Thyroid gland (tissue), 4 donors: ENCODE data around the gene MICAL3. TPM values are rescaled to one million over a fixed set of nuclear protein-coding genes. Genes with fewer than 3 reads are reported as not detected.
"Not testable (repeated sequence)": the region's sequence is repeated elsewhere in the genome, so short reads cannot be mapped to it uniquely, and the experiment has no call there.

ENCODE experiments used
- DNase-seq, 2 donors: peaks; one replicate each; pipeline ENCODE4 v3.0.0-alpha.2; 2019
- H3K27ac ChIP-seq, 3 donors: fragments of 200-600 bp; sonication (generic); 1 replicate in 2 of 3; 2 replicates in 1 of 3; pipeline ENCODE4 v1.5.1; 2016 to 2019; ENCODE audit warnings: mild to moderate bottlenecking in 1 of 3, moderate library complexity in 1 of 3
- H3K27me3 ChIP-seq: fragments of 200-600 bp; sonication (generic); one replicate; pipeline ENCODE4 v1.5.1; 2019
- H3K36me3 ChIP-seq, 2 donors: fragments of 200-600 bp; sonication (generic); one replicate each; pipeline ENCODE4 v1.5.1; 2016 to 2019
- H3K4me1 ChIP-seq, 2 donors: fragments of 200-600 bp; sonication (generic); one replicate each; pipeline ENCODE4 v1.5.1; 2017 to 2019
- H3K4me3 ChIP-seq, 3 donors: fragments of 200-600 bp; sonication (generic); replicated peaks in 1 of 3; 1 replicate in 2 of 3; 2 replicates in 1 of 3; pipeline ENCODE4 v1.5.1; 2016; ENCODE audit warnings: mild to moderate bottlenecking in 1 of 3
- H3K9me3 ChIP-seq: fragments of 200-600 bp; sonication (generic); one replicate; pipeline ENCODE4 v1.5.1; 2017
- CTCF ChIP-seq, 6 experiments: fragments of 200-600 bp in 3 of 6; fragments of 450-650 bp in 3 of 6; sonication (generic) in 3 of 6; IDR thresholded peaks; one replicate each; pipeline ENCODE4 v1.5.1; 2016 to 2019; ENCODE audit warnings: antibody characterized with exemption in 6 of 6, mild to moderate bottlenecking in 2 of 6, inconsistent platforms in 1 of 6, moderate library complexity in 1 of 6
- POLR2A ChIP-seq, 2 donors: fragments of 450-650 bp; IDR thresholded peaks; one replicate each; pipeline ENCODE4 v1.6.1; 2017; ENCODE audit warnings: antibody characterized with exemption in 2 of 2, mild to moderate bottlenecking in 2 of 2, moderate library complexity in 1 of 2
- WGBS, 2 donors: methylation state at CpG; one replicate each; pipeline ENCODE4 v1.1.5; 2017; 5-methylcytosine and 5-hydroxymethylcytosine counted together
- intact Hi-C: fragments of 100-400 bp; cut with DNase I; formaldehyde crosslinking; loops from one replicate; pipeline ENCODE4 v1.15.1; 2023
- total RNA-seq, 4 donors: library from RNA; depleted of rRNA; stranded (reverse); fragments of >200 nt; gene quantifications; one replicate each; pipeline ENCODE4 v1.2.3, GENCODE V29; 2016

The MICAL3 gene
- total RNA-seq, 4 donors from 2014 or later: 31.8 to 53.8 (median 43.6) TPM

GRCh38 chr22:18056161-18056666 lies 31.9 kb upstream of the MICAL3 start:
- Histone ChIP-seq H3K4me1 (peaks cover 0 to 19% of the 10 kb centered on the region in 2 donors), H3K27ac (peak overlapping the region in 1 of 3 donors; percentile 41), H3K4me3 (no peak overlapping the region), H3K36me3 (no peaks in the 10 kb centered on the region), H3K27me3 (no peaks in the 10 kb centered on the region), H3K9me3 (no peaks in the 10 kb centered on the region)
- 67 to 77% methylated on average over 4 of the region's 4 CpGs for WGBS, 2 donors
- no peak for DNase-seq
- TF ChIP-seq CTCF (IDR thresholded peaks at IDR 0.05) (no peak), POLR2A (IDR thresholded peaks at IDR 0.05) (no peak)
- intact Hi-C loops: no loop called here

- intact Hi-C loops: no loop called here
- H3K27ac ChIP-seq: no peak overlapping the region
- TF ChIP-seq POLR2A (IDR thresholded peaks at IDR 0.05) (no peak), CTCF (IDR thresholded peaks at IDR 0.05) (no peak)
- no peak overlapping the region for H3K4me3 ChIP-seq
- H3K27me3 ChIP-seq: no peaks in the 10 kb centered on the region
- no peaks in the 10 kb centered on the region for H3K36me3 ChIP-seq
- WGBS, 2 donors: 90 to 94% methylated on average over 7 of the region's 7 CpGs
- no peaks in the 10 kb centered on the region for H3K9me3 ChIP-seq
- peaks cover 0 to 19% of the 10 kb centered on the region in 2 donors for H3K4me1 ChIP-seq
- DNase-seq: no peak
Measured at GRCh38 chr22:18055619-18056160, 31.3 kb upstream of the MICAL3 start.

GRCh38 chr22:18053216-18053946 lies 29.0 kb upstream of the MICAL3 start:
- H3K27ac ChIP-seq: not testable (repeated sequence)

GRCh38 chr22:18051113-18051512 lies 26.8 kb upstream of the MICAL3 start:
- H3K36me3 ChIP-seq, H3K27ac ChIP-seq, DNase-seq, H3K4me3 ChIP-seq, H3K9me3 ChIP-seq, H3K27me3 ChIP-seq, H3K4me1 ChIP-seq, intact Hi-C loops: not testable (repeated sequence)
- WGBS, 2 donors: 83 to 84% methylated on average over 12 of the region's 12 CpGs

More at GRCh38 chr22:18053216-18053946, 29.0 kb upstream of the MICAL3 start:
- DNase-seq, H3K4me3 ChIP-seq, H3K36me3 ChIP-seq, intact Hi-C loops, H3K9me3 ChIP-seq, H3K27me3 ChIP-seq: not testable (repeated sequence)
- H3K4me1 ChIP-seq: peaks cover 0 to 19% of the 10 kb centered on the region in 2 donors
- WGBS, 2 donors: 91 to 96% methylated on average over 20 to 30 of the region's 49 CpGs

- Histone ChIP-seq H3K9me3 (no peaks in the 10 kb centered on the region), H3K4me1 (no peaks in the 10 kb centered on the region), H3K4me3 (no peak overlapping the region), H3K27ac (no peak overlapping the region), H3K36me3 (no peaks in the 10 kb centered on the region), H3K27me3 (no peaks in the 10 kb centered on the region)
- intact Hi-C loops: no loop called here
- no peak for DNase-seq
- WGBS, 2 donors: 57 to 62% methylated on average over 3 to 5 of the region's 5 CpGs
- no peak for TF ChIP-seq POLR2A (IDR thresholded peaks at IDR 0.05)
- TF ChIP-seq CTCF (IDR thresholded peaks at IDR 0.05): no peak
Measured at GRCh38 chr22:18050065-18050464, 25.7 kb upstream of the MICAL3 start.

GRCh38 chr22:18048441-18048898 lies 24.1 kb upstream of the MICAL3 start:
- Histone ChIP-seq H3K36me3 (no peaks in the 10 kb centered on the region), H3K4me1 (no peaks in the 10 kb centered on the region), H3K27ac (no peak overlapping the region), H3K9me3 (no peaks in the 10 kb centered on the region), H3K4me3 (no peak overlapping the region), H3K27me3 (no peaks in the 10 kb centered on the region)
- DNase-seq: no peak
- WGBS, 2 donors: 59 to 69% methylated on average over 29 of the region's 29 CpGs
- no peak for TF ChIP-seq POLR2A (IDR thresholded peaks at IDR 0.05)
- TF ChIP-seq CTCF (IDR thresholded peaks at IDR 0.05): no peak
- intact Hi-C loops: no loop called here
